IMR-90 (cell line): ENCODE data around the gene DCLK1. TPM values are rescaled to one million over a fixed set of nuclear protein-coding genes. Genes with fewer than 3 reads are reported as not detected.

Source experiments
- ATAC-seq: fragments of 200-7000 bp; cut with Tn5 transposase; 2 replicates; pipeline ENCODE4 v1.9.1; 2020; ENCODE audit warnings: low read depth, mild to moderate bottlenecking, moderate library complexity
- BruUV-seq: library from RNA; stranded (reverse); fragments of 400-500 nt; replicated peaks from 2 replicates; lab custom pipeline; 2021; lab: Mats Ljungman, UMichigan
- CTCF ChIA-PET: fragments of 300-600 bp; formaldehyde crosslinking; extraction: SDS; loops from one replicate; lab custom pipeline; 2021; ENCODE audit warnings: antibody characterized with exemption; lab: Yijun Ruan, JAX
- POLR2A ChIA-PET: fragments of 300-600 bp; sonication (Branson Sonifier 250); formaldehyde crosslinking; loops from one replicate; lab custom pipeline; 2022; ENCODE audit warnings: antibody characterized with exemption; ENCODE audit not compliant: unreplicated experiment; lab: Charles Lee
- DNase-seq: peaks from one replicate; pipeline ENCODE4 v3.0.0; 2013
- H2AFZ ChIP-seq: replicated peaks from 2 replicates; pipeline ENCODE3; 2013; ENCODE audit warnings: low read length, mild to moderate bottlenecking; ENCODE audit not compliant: poor library complexity
- H2AK5ac ChIP-seq: 2 replicates; pipeline ENCODE4 v1.6.1; 2013; ENCODE audit warnings: low read depth, low read length, inconsistent platforms
- H2AK9ac ChIP-seq: replicated peaks from 2 replicates; pipeline ENCODE3; 2013; ENCODE audit warnings: mild to moderate bottlenecking, low read depth, low read length, moderate library complexity; ENCODE audit not compliant: poor library complexity
- H2BK120ac ChIP-seq: 2 replicates; pipeline ENCODE4 v1.6.1; 2013; ENCODE audit warnings: low read depth, low read length, inconsistent platforms
- H2BK15ac ChIP-seq: 3 replicates; pipeline ENCODE4 v1.6.1; 2013; ENCODE audit warnings: low read depth, low read length, inconsistent platforms
- H2BK20ac ChIP-seq: 2 replicates; pipeline ENCODE4 v1.6.1; 2013; ENCODE audit warnings: low read depth, mild to moderate bottlenecking, inconsistent platforms, low read length, moderate library complexity
- H2BK5ac ChIP-seq: 2 replicates; pipeline ENCODE4 v1.6.1; 2013; ENCODE audit warnings: mild to moderate bottlenecking, low read depth, low read length, inconsistent platforms; ENCODE audit not compliant: poor library complexity, severe bottlenecking
- H3K14ac ChIP-seq: replicated peaks from 2 replicates; pipeline ENCODE4 v1.6.1; 2013; ENCODE audit warnings: low read depth, low read length, inconsistent platforms
- H3K18ac ChIP-seq: 2 replicates; pipeline ENCODE4 v1.6.1; 2013; ENCODE audit warnings: low read depth, low read length, control low read depth
- H3K23ac ChIP-seq: 2 replicates; pipeline ENCODE4 v1.6.1; 2013; ENCODE audit warnings: low read depth, low read length, inconsistent platforms
- H3K27ac ChIP-seq: 2 replicates; pipeline ENCODE4 v1.5.1; 2013; ENCODE audit warnings: mild to moderate bottlenecking, control low read depth, low read length; ENCODE audit not compliant: insufficient read depth
- H3K27me3 ChIP-seq: 2 replicates; pipeline ENCODE4 v1.6.1; 2013; ENCODE audit warnings: low read length; ENCODE audit not compliant: control insufficient read depth, insufficient read depth
- H3K36me3 ChIP-seq: 2 replicates; pipeline ENCODE4 v1.6.1; 2013; ENCODE audit warnings: low read length, mixed read lengths; ENCODE audit not compliant: control insufficient read depth, insufficient read depth
- H3K4ac ChIP-seq: 2 replicates; pipeline ENCODE4 v1.6.1; 2013; ENCODE audit warnings: low read depth, low read length, inconsistent platforms
- H3K4me1 ChIP-seq: 2 replicates; pipeline ENCODE4 v1.6.1; 2013; ENCODE audit warnings: low read length, mixed read lengths; ENCODE audit not compliant: control insufficient read depth, insufficient read depth
- H3K4me2 ChIP-seq: 2 replicates; pipeline ENCODE4 v1.6.1; 2013; ENCODE audit warnings: low read depth, mild to moderate bottlenecking, control low read depth, low read length, moderate library complexity
- H3K4me3 ChIP-seq: 2 replicates; pipeline ENCODE4 v1.5.1; 2013; ENCODE audit warnings: low read depth, mild to moderate bottlenecking, control low read depth, low read length, moderate library complexity; ENCODE audit not compliant: insufficient read depth
- H3K56ac ChIP-seq: 2 replicates; pipeline ENCODE4 v1.6.1; 2013; ENCODE audit warnings: low read length, inconsistent platforms; ENCODE audit not compliant: insufficient read depth; ENCODE audit errors: extremely low read depth
- H3K79me1 ChIP-seq, 2 experiments: 2 replicates each; pipeline ENCODE4 v1.6.1; 2013; ENCODE audit warnings: low read length in 2 of 2, inconsistent platforms in 1 of 2, low read depth in 1 of 2
- H3K9ac ChIP-seq: 2 replicates; pipeline ENCODE4 v1.6.1; 2013; ENCODE audit warnings: low read depth, low read length, control low read depth
- H3K9me1 ChIP-seq: 2 replicates; pipeline ENCODE4 v1.6.1; 2013; ENCODE audit warnings: low read length, inconsistent platforms; ENCODE audit not compliant: insufficient read depth
- H3K9me3 ChIP-seq: 2 replicates; pipeline ENCODE4 v1.6.1; 2013; ENCODE audit warnings: low read length; ENCODE audit not compliant: control insufficient read depth, insufficient read depth
- H4K20me1 ChIP-seq: 2 replicates; pipeline ENCODE4 v1.6.1; 2013; ENCODE audit warnings: low read length, inconsistent platforms; ENCODE audit not compliant: insufficient read depth
- H4K5ac ChIP-seq: 2 replicates; pipeline ENCODE4 v1.6.1; 2013; ENCODE audit warnings: mild to moderate bottlenecking, low read depth, low read length, control low read depth
- H4K8ac ChIP-seq, 2 experiments: 2 replicates each; pipeline ENCODE4 v1.6.1; 2013; ENCODE audit warnings: low read depth in 2 of 2, low read length in 2 of 2, control low read depth in 1 of 2, inconsistent platforms in 1 of 2
- H4K91ac ChIP-seq: 2 replicates; pipeline ENCODE4 v1.6.1; 2013; ENCODE audit warnings: low read depth, low read length, inconsistent platforms; ENCODE audit not compliant: insufficient read depth
- BHLHE40 ChIP-seq: fragments of 150-350 bp; IDR thresholded peaks from 2 replicates; pipeline ENCODE4 v1.6.1; 2016; ENCODE audit warnings: mild to moderate bottlenecking, low read depth, low read length
- CEBPB ChIP-seq: IDR thresholded peaks from 2 replicates; pipeline ENCODE4 v1.6.1; 2012; ENCODE audit warnings: low read depth, low read length, improper control_type of control experiment
- CTCF ChIP-seq: conservative IDR thresholded peaks from 2 replicates; pipeline ENCODE4 v1.5.1; 2012; ENCODE audit warnings: mild to moderate bottlenecking, low read depth, low read length, improper control_type of control experiment
- ELK1 ChIP-seq: fragments of 150-350 bp; IDR thresholded peaks from 2 replicates; pipeline ENCODE4 v1.6.1; 2016; ENCODE audit warnings: low read depth, mild to moderate bottlenecking, low read length, moderate library complexity, borderline replicate concordance
- FOS ChIP-seq: fragments of 150-350 bp; IDR thresholded peaks from 2 replicates; pipeline ENCODE4 v1.6.1; 2016; ENCODE audit warnings: low read depth, low read length
- MAFK ChIP-seq: IDR thresholded peaks from 2 replicates; pipeline ENCODE4 v1.6.1; 2012; ENCODE audit warnings: low read depth, low read length, improper control_type of control experiment
- MAZ ChIP-seq: IDR thresholded peaks from 2 replicates; pipeline ENCODE4 v1.6.1; 2012; ENCODE audit warnings: low read depth, mild to moderate bottlenecking, low read length, improper control_type of control experiment, moderate library complexity, borderline replicate concordance
- MXI1 ChIP-seq: IDR thresholded peaks from 2 replicates; pipeline ENCODE4 v1.6.1; 2012; ENCODE audit warnings: low read depth, mild to moderate bottlenecking, low read length, moderate library complexity, borderline replicate concordance
- NFE2L2 ChIP-seq: fragments of 150-350 bp; IDR thresholded peaks from 2 replicates; pipeline ENCODE4 v1.6.1; 2016; ENCODE audit warnings: low read depth, mild to moderate bottlenecking, low read length
- RAD21 ChIP-seq: IDR thresholded peaks from 2 replicates; pipeline ENCODE4 v1.6.1; 2012; ENCODE audit warnings: low read length, improper control_type of control experiment
- RCOR1 ChIP-seq: IDR thresholded peaks from 2 replicates; pipeline ENCODE4 v1.6.1; 2012; ENCODE audit warnings: mild to moderate bottlenecking, low read length, improper control_type of control experiment; ENCODE audit not compliant: insufficient replicate concordance
- RFX5 ChIP-seq: IDR thresholded peaks from 2 replicates; pipeline ENCODE4 v1.8.0; 2012; ENCODE audit warnings: low read depth, mild to moderate bottlenecking, low read length, moderate library complexity
- SMC3 ChIP-seq: fragments of 150-350 bp; IDR thresholded peaks from 2 replicates; pipeline ENCODE4 v1.6.1; 2016; ENCODE audit warnings: low read depth, mild to moderate bottlenecking, antibody characterized with exemption, low read length, moderate library complexity
- USF2 ChIP-seq: fragments of 150-350 bp; IDR thresholded peaks from 2 replicates; pipeline ENCODE4 v1.6.1; 2017; ENCODE audit warnings: mild to moderate bottlenecking, antibody characterized with exemption, low read length, low read depth
- WGBS, 2 experiments: methylation state at CpG; one replicate each; pipeline versions ENCODE4 v1.1.5 to v1.1.7; 2013; ENCODE audit warnings: missing lambda C conversion rate in 2 of 2; ENCODE audit not compliant: insufficient read length in 1 of 2; ENCODE audit errors: extremely low coverage in 2 of 2; 5-methylcytosine and 5-hydroxymethylcytosine counted together
- dilution Hi-C: fragments of 300-500 bp; cut with HindIII; formaldehyde crosslinking; loops from one replicate; pipeline ENCODE4 v1.14.3; 2018; ENCODE audit warnings: low sequenced_read_pairs; ENCODE audit not compliant: unreplicated experiment
- in situ Hi-C: fragments of 300-500 bp; cut with MboI; formaldehyde crosslinking; loops from 3 replicates; pipeline ENCODE4 v1.14.3; 2019; ENCODE audit warnings: low sequenced_read_pairs, inconsistent platforms, mixed read lengths
- intact Hi-C: fragments of 100-400 bp; cut with micrococcal nuclease; formaldehyde crosslinking; loops from 2 replicates; pipeline ENCODE4 v1.10.0; 2022
- polyA plus RNA-seq, 3 experiments: library from polyadenylated mRNA; depleted of rRNA; stranded (reverse); fragments of >200 nt; gene quantifications; 2 replicates each; pipeline ENCODE4 v1.2.3, GENCODE V29; 2012; ENCODE audit warnings: low replicate concordance in 1 of 3
- total RNA-seq: library from RNA; depleted of rRNA; stranded (reverse); fragments of >200 nt; gene quantifications from 2 replicates; pipeline ENCODE4 v1.2.3, GENCODE V29; 2012

Gene DCLK1
- total and polyA plus RNA-seq, 2 of the 4 experiments (the other 2 are of a cell fraction) = under 0.01 to 0.02 TPM

- Histone ChIP-seq H3K4me2 (no peak overlapping the region), H2AK5ac (no peak overlapping the region), H4K20me1 (no peaks in the 10 kb centered on the region), H3K27me3 (no peaks in the 10 kb centered on the region), H4K91ac (no peak overlapping the region), H3K4me1 (no peaks in the 10 kb centered on the region), H3K9ac (no peak overlapping the region), H3K79me1 (no peaks in the 10 kb centered on the region), H3K9me1 (no peaks in the 10 kb centered on the region), H2AK9ac (no peak overlapping the region), H3K4ac (no peak overlapping the region), H2BK5ac (no peak overlapping the region), H2BK15ac (no peak overlapping the region), H4K8ac (no peak overlapping the region), H3K4me3 (no peak overlapping the region), H4K5ac (no peak overlapping the region), H3K9me3 (0 out of 2 replicates have a peak, but pooled peaks cover 1% of the 10 kb centered on the region), H2BK120ac (no peak overlapping the region), H3K56ac (no peak overlapping the region), H3K14ac (no peak overlapping the region), H2BK20ac (no peak overlapping the region), H3K18ac (no peak overlapping the region), H3K23ac (no peak overlapping the region), H3K36me3 (no peaks in the 10 kb centered on the region), H3K27ac (no peak overlapping the region), H2AFZ (no peak overlapping the region)
- CTCF ChIA-PET = no interaction called here
- POLR2A ChIA-PET = no interaction called here
- in situ Hi-C loops = no loop called here
- ATAC-seq (no peak), DNase-seq (no peak)
- BruUV-seq = no TSS peak
- intact Hi-C loops = no loop called here
- no CpG with 5 or more reads among the region's 3 CpGs for WGBS, 2 experiments
- dilution Hi-C loops = no loop called here
- TF ChIP-seq ELK1 = no peak
- TF ChIP-seq RFX5 = no peak
- TF ChIP-seq CEBPB = no peak
- no peak for TF ChIP-seq RAD21
- TF ChIP-seq MAZ = no peak
- TF ChIP-seq MXI1 = no peak
- no peak for TF ChIP-seq USF2
- TF ChIP-seq NFE2L2 = no peak
- no peak for TF ChIP-seq BHLHE40
- TF ChIP-seq MAFK = no peak
- no peak for TF ChIP-seq FOS
- no peak for TF ChIP-seq RCOR1
- TF ChIP-seq CTCF = no peak
- no peak for TF ChIP-seq SMC3
These were observed 16.1 kb upstream of the DCLK1 start for GRCh38 chr13:36147330-36147729.
